Left lung (tissue), 14 donors: ENCODE results near the gene TMEM190. TPM values are rescaled to one million over a fixed set of nuclear protein-coding genes. Genes with fewer than 3 reads are reported as not detected.
"Not testable (repeated sequence)": the region's sequence is repeated elsewhere in the genome, so short reads cannot be mapped to it uniquely, and the experiment has no call there.

ENCODE experiments used
- ATAC-seq: fragments of 200-7000 bp; cut with Tn5 transposase; one replicate; pipeline ENCODE4 v1.9.1; 2020; ENCODE audit warnings: moderate library complexity
- DNase-seq, 4 donors: peaks; one replicate each; pipeline ENCODE4 v3.0.0-alpha.2; 2013 to 2020
- H3K27ac ChIP-seq, 2 donors: fragments of 200-600 bp; sonication (generic) in 1 of 2; one replicate each; pipeline versions ENCODE4 v1.5.0 to v1.8.0; 2020 to 2021
- H3K27me3 ChIP-seq, 2 donors: fragments of 200-600 bp; sonication (generic) in 1 of 2; one replicate each; pipeline versions ENCODE4 v1.5.0 to v1.8.0; 2020 to 2021
- H3K36me3 ChIP-seq, 2 donors: fragments of 200-600 bp; sonication (generic) in 1 of 2; one replicate each; pipeline versions ENCODE4 v1.5.0 to v1.8.0; 2020 to 2021
- H3K4me1 ChIP-seq, 2 donors: fragments of 200-600 bp; one replicate each; pipeline ENCODE4 v1.8.0; 2021
- H3K4me3 ChIP-seq, 2 donors: fragments of 200-600 bp; sonication (generic) in 1 of 2; one replicate each; pipeline versions ENCODE4 v1.5.0 to v1.8.0; 2020 to 2021; ENCODE audit warnings: mild to moderate bottlenecking in 1 of 2
- H3K9me3 ChIP-seq, 2 donors: fragments of 200-600 bp; sonication (generic) in 1 of 2; one replicate each; pipeline versions ENCODE4 v1.5.0 to v1.8.0; 2020 to 2021
- CTCF ChIP-seq, 2 donors: fragments of 200-600 bp; sonication (generic) in 1 of 2; IDR thresholded peaks; one replicate each; pipeline versions ENCODE4 v1.5.0 to v1.8.0; 2021; ENCODE audit warnings: antibody characterized with exemption in 2 of 2
- intact Hi-C, 2 donors: fragments of 100-400 bp; cut with DNase I; formaldehyde crosslinking; loops; one replicate each; pipeline versions ENCODE4 v1.11.2 to v1.14.2; 2022
- long read RNA-seq, 12 donors: library from polyadenylated mRNA in 2 of 12; unstranded in 2 of 12; transcript quantifications; one replicate each; pipeline ENCODE4 v2.0.0 and lab custom pipeline, GENCODE V29; 2019 to 2026
- polyA plus RNA-seq, 6 donors: library from polyadenylated mRNA; unstranded; fragments of 120-200 nt; gene quantifications; one replicate each; pipeline ENCODE4 v1.2.1, GENCODE V29; 2013; ENCODE audit not compliant: insufficient read length in 6 of 6
- total RNA-seq, 2 donors: library from RNA; stranded (reverse); fragmentation: NEBNext Ultra II Directional; extraction: Animal tissue kit (Norgen Biotek cat#: 25700); gene quantifications; one replicate each; pipeline ENCODE4 v1.2.1, GENCODE V29; 2021
- donor health status: DM: no; HTN: yes; CAD: no.
- donor health status: DM: no; HTN: no; CAD: no.

TMEM190 gene
- total RNA-seq = 1 to 10 TPM in 1 of 2 donors, not detected in 1; 9.3 TPM
- polyA plus RNA-seq = 10 to 100 TPM in 1 of 6 donors, 1 to 10 TPM in 5; 1.2 to 15.6 (median 4.5) TPM
- long read RNA-seq, donor 1, transcript TMEM190-201 (5 exons, 593 nt) = major isoform, 25 of 25 reads
- long read RNA-seq, donor 1, partial matches to known transcripts = 0 of 25 reads
- long read RNA-seq, donor 1, other reads (novel, unspliced or antisense) = 0 of 25 reads
- long read RNA-seq, donor 2 = 0 reads
- long read RNA-seq, donor 3 = 0 reads
- long read RNA-seq, donor 4 = 0 reads
- long read RNA-seq, donor 5, transcript TMEM190-201 (5 exons, 593 nt) = major isoform, 19 of 24 reads
- long read RNA-seq, donor 5, partial matches to known transcripts = 5 of 24 reads
- long read RNA-seq, donor 5, other reads (novel, unspliced or antisense) = 0 of 24 reads
- long read RNA-seq, donor 6, partial matches to known transcripts = 0 of 1 reads
- long read RNA-seq, donor 6, other reads (novel, unspliced or antisense) = 0 of 1 reads
- long read RNA-seq, donor 7 = 0 reads
- long read RNA-seq, donor 8, partial matches to known transcripts = 0 of 2 reads
- long read RNA-seq, donor 8, other reads (novel, unspliced or antisense) = 0 of 2 reads
- long read RNA-seq, donor 9 = 0 reads
- long read RNA-seq, donor 10, partial matches to known transcripts = 0 of 4 reads
- long read RNA-seq, donor 10, other reads (novel, unspliced or antisense) = 1 of 4 reads
- long read RNA-seq, donor 11 = 0 reads
- long read RNA-seq, donor 12, transcript TMEM190-201 (5 exons, 593 nt) = major isoform, 8 of 8 reads
- long read RNA-seq, donor 12, partial matches to known transcripts = 0 of 8 reads
- long read RNA-seq, donor 12, other reads (novel, unspliced or antisense) = 0 of 8 reads

- H3K9me3 ChIP-seq = no peaks in the 10 kb centered on the region
- H3K27me3 ChIP-seq = peaks cover 18 to 64% of the 10 kb centered on the region in 2 donors
- no peak within 1 kb of the TSS for H3K4me3 ChIP-seq
- no peaks in the 10 kb centered on the region for H3K36me3 ChIP-seq
- TF ChIP-seq CTCF (IDR thresholded peaks at IDR 0.05) = no peak
- no peak within 1 kb of the TSS for H3K27ac ChIP-seq
- no peaks in the 10 kb centered on the region for H3K4me1 ChIP-seq
- intact Hi-C loops = no loop called here
- DNase-seq (peak in 1 of 4 donors; percentile 68), ATAC-seq (peak; percentile 17)
These were observed at the start of gene TMEM190 for GRCh38 chr19:55376241-55376933. TMEM190 (plus strand) TSS chr19:55376826; CDS start chr19:55376854, 28 bp downstream.

GRCh38 chr19:55328774-55329318 is 47.8 kb upstream of the TMEM190 start:
- ATAC-seq, DNase-seq, H3K27ac ChIP-seq, intact Hi-C loops, H3K4me3 ChIP-seq, H3K36me3 ChIP-seq, H3K9me3 ChIP-seq: not testable (repeated sequence)
- H3K4me1 ChIP-seq = peaks cover 0 to 40% of the 10 kb centered on the region in 2 donors
- peaks cover 0 to 19% of the 10 kb centered on the region in 2 donors for H3K27me3 ChIP-seq

- H3K27me3 ChIP-seq = peaks cover 0 to 25% of the 10 kb centered on the region in 2 donors
- DNase-seq, H3K4me3 ChIP-seq, H3K9me3 ChIP-seq, H3K36me3 ChIP-seq, ATAC-seq, H3K27ac ChIP-seq, intact Hi-C loops: not testable (repeated sequence)
- H3K4me1 ChIP-seq = peaks cover 0 to 40% of the 10 kb centered on the region in 2 donors
These were observed 46.8 kb upstream of the TMEM190 start for GRCh38 chr19:55329791-55330190.

- TF ChIP-seq CTCF (IDR thresholded peaks at IDR 0.05) = no peak
- intact Hi-C loops = no loop called here
- no peaks in the 10 kb centered on the region for H3K9me3 ChIP-seq
- no peaks in the 10 kb centered on the region for H3K36me3 ChIP-seq
- no peak for ATAC-seq
- H3K4me1 ChIP-seq = peaks cover 4 to 25% of the 10 kb centered on the region in 2 donors
- H3K27me3 ChIP-seq = peaks cover 0 to 41% of the 10 kb centered on the region in 2 donors
- H3K27ac ChIP-seq = no peak overlapping the region
- no peak for DNase-seq
- no peak overlapping the region for H3K4me3 ChIP-seq
These were observed 42.8 kb upstream of the TMEM190 start for GRCh38 chr19:55333870-55334269.

GRCh38 chr19:55336101-55336500 is 40.5 kb upstream of the TMEM190 start:
- H3K27me3 ChIP-seq = peaks cover 0 to 41% of the 10 kb centered on the region in 2 donors
- H3K9me3 ChIP-seq = no peaks in the 10 kb centered on the region
- no peak for DNase-seq
- no peak overlapping the region for H3K4me3 ChIP-seq
- no peak overlapping the region for H3K27ac ChIP-seq
- ATAC-seq = no peak
- TF ChIP-seq CTCF (IDR thresholded peaks at IDR 0.05) = no peak
- no peaks in the 10 kb centered on the region for H3K36me3 ChIP-seq
- peaks cover 8 to 26% of the 10 kb centered on the region in 2 donors for H3K4me1 ChIP-seq
- intact Hi-C loops = no loop called here
